CD4-positive, alpha-beta T cell treated with Interleukin-17A for 4 hours (primary cell): ENCODE measurements around the gene CMTM8.
A peak's percentile ranks its signal among the peaks of the same experiment; 100 is the strongest.
"Not testable (repeated sequence)": the region's sequence is repeated elsewhere in the genome, so short reads cannot be mapped to it uniquely, and the experiment has no call there.

ENCODE experiments used
- DNase-seq: peaks from one replicate; pipeline ENCODE4 v3.0.0-alpha.2; 2020; ENCODE audit warnings: mixed read lengths

Gene CMTM8

GRCh38 chr3:32238453-32239306, at the start of gene CMTM8:
Gene CMTM8, plus strand, starts transcription at chr3:32238680. Its CDS starts 293 bp downstream, at chr3:32238973.
- peak; percentile 88 for DNase-seq

DNA sequence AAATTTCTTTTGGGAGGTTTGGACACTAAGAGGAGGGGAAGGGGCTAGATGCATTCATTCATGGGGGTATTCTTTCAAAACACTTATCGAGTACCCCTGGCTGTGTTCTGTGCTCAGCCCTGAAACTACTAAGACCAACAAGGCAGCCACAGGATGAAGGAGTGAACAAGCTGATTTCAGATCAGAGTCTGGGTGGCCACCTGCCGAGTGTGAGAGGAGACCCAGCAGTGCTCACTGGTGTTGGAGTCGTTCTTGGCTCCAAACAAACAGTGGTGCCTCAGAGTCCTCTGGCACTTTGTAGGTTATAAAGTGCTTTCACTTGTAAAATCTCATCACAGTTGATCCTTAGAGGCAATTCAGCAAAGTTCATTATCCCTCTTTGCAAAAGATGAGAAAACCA, 48.8 kb upstream of the CMTM8 start:
- DNase-seq, result no peak

DNA sequence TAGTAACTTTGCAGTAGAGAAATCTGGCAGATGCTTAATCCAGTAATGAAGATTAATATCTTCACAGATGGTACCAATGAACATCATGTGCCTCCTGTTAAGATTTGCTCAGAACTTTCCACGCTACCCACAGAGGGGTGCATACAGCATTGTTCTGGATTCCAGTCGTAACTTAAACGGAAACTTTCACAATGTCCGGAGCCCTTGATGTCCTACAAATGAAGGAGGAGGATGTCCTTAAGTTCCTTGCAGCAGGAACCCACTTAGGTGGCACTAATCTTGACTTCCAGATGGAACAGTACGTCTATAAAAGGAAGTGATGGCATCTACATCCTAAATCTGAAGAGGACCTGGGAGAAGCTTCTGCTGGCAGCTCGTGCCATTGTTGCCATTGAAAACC, 47.9 kb upstream of the CMTM8 start:
- not testable (repeated sequence) for DNase-seq

DNA sequence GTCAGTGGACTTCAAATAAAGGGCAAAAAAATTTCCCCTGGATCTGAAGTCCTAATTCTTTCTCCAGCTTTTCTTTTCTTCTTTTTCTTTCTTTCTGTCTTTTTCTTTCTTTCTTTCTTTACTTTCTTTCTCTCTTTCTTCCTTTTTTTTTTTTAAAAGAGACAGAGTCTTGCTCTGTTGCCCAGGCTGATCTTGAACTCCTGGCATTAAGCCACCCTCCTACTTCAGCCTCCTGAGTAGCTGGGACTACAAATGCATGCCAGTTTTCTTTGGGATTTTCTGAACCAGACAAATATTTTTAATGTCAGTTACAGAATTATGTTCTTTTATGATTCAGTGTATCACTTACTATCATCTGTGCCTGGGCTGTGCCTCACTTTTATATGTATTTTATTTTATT, 45.4 kb upstream of the CMTM8 start:
- no peak for DNase-seq

DNA sequence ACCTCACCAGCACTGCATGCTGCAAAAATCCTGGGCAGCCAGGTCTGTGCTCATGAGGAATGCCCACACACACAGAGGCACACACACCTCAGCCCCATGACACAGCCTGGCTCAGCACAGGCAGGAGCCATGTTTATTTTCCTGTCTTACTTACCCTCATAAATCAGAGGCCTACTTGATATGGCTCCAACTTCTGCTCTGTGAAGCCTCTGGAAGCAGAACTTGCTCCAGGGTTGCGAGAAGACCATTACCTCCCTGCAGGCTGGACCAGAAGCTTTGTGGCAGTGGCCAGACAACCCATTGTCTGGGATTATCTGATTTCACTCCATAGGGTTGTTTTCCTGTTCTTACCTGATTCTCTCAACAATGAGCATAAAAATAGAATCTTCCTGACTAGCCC, 43.8 kb upstream of the CMTM8 start:
- DNase-seq, result no peak

DNA sequence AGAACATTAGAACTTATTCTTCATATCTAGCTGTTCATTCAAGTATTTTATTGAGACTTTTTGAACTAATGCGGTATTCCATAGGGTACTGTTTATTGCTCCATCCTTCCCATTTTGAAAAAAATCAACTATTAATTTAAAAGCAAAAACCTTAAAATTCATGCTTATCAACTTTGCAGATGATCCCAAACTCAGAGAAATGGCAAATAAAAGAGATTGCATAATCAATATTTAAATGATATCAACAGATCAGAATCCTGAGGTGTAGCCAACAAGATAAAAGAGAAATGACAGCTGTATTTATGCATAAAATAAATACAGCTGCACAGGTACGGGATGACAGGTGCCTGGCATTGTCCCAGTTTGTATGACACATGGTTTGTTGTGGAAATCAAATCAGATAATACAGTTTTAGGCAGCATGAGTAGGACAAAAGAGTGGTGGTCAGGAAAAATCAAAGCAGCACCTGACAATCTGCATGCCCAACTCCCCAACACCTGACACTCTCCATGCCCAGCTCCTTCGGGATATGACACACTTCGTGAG, 42.4 kb upstream of the CMTM8 start:
- DNase-seq, result no peak

- DNase-seq, result no peak
Observed at GRCh38 chr3:32197991-32198390, 40.5 kb upstream of the CMTM8 start.

- no peak for DNase-seq
Observed at GRCh38 chr3:32198714-32199113, 39.8 kb upstream of the CMTM8 start.

DNA sequence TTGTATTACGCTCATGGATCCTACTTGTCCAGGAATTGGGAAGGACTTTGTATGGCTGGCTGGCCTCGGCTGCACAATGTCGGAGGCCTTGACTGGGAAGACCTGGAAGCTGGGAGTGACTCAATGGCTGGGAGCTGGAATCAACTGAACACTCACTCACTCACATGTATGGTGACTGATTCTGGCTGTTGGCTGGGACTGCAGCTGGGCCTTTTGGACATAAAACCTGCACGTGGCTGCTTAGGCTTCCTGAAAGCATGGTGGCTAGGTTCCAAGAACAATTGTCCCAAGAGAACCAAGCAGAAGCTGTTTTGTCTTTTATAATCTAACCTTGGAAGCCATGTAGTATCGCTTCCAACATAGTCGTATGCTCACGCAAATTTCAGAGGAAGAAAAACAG, 38.0 kb upstream of the CMTM8 start:
- DNase-seq, result no peak

DNA sequence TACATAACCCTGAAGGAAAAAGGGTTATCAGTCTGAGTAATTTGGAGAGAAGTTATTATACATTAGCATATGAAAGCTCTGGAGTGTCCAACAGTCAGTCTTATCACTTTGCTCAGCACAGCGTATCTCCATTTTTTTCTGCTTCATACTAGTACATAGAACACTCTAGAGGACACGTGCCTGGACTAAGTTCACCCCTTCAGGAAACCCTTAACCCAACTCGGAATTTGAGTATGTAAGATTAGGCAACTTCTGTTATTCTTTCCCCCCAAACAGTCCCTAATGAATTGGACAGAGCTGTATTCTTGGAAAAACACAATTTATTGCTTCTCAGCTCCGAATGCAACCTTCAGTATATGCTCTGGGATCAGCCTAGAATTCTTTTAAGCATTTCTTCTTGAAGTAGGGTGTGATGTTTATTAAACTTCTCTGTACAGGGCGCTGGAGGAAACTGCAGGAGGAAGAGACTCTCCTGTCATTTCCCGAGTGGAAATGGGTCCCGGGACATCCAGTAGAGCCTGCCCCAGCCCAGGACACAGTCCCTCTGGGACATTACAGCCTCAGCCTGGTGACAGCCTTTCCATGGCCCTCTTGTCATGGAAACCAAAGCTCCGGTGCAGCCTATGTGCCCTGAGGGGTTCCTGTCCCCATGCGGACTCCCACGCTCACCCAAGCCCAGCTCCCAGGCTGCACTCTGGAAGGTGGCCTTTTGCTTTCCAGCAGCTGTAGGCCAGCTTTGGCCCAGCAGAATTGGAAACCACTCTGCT, 37.3 kb upstream of the CMTM8 start:
- DNase-seq, result no peak

DNA sequence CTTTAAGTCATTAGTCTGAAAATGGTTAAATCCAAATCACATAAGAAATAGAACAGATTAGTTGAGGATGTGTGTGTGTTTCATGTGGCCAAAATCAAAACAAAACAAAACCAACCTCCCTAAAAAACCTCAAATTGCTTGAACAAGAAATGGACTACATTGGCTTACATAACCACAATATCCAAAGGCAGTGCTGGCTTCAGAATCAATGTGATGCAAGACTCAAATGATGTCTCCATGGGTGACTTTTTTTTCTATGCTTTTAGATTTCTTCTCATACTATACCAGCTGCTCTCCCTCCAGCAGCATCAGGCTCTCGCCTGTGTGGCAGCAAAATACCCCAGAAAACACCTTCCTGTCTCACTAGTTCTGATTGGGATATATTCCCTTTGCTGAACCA, 36.0 kb upstream of the CMTM8 start:
- no peak for DNase-seq

- DNase-seq, result no peak
Observed at GRCh38 chr3:32203854-32204253, 34.6 kb upstream of the CMTM8 start.

DNA sequence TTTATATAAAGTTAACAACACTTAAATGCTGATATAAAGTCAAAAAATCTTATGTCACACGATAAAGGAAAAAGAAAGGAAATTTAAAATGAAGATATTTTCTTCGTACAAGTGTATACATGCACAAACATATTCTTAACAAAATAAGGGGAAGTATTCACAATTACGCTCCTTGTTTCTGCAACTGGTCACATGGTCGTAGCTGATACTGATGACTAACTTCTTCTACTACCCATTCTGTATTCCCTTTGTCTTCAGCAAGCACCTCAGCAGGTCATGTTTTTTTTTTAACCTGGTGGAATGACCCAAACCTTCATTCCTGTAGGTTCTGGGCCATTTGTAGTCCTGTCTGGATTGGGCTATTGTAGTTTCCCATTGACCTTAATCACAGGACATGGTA, 30.0 kb upstream of the CMTM8 start:
- no peak for DNase-seq

DNA sequence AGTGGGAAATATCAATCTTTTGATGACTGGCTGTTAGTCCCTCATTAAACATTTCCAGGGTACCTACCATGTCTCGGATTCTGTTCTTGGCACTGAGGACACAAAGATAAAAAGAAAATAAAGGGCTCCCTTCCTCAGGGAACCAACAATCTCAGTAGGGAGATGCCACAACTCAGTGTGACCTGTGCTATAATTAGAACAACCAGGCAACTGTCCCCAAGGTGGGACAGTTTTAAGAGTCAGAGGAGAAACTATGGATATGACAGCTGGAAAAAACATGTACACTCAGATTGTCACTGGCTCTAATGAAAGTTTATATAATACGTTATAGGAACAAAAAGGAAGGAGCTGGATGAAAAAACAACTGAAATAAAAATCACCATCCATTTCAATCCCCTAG, 23.3 kb upstream of the CMTM8 start:
- no peak for DNase-seq

- DNase-seq, result no peak
Observed at GRCh38 chr3:32216172-32216783, 22.2 kb upstream of the CMTM8 start.

DNA sequence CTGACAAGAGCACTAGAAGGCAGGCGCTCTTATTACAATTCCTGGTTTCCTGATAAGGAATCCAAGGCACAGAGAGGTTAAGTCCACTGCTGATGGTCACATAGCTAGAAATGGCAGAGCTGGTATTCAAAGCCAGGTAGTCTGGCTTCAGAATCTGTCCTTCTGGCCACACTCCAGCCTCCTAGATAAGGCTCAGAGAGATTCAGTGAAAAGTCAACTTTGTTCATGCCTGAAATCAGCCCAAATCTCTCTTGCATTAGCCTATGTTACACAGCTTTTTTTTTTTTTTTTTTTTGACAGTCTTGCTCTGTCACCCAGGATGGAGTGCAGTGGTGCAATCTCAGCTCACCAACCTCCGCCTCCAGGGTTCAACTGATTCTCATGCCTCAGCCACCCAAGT, 21.1 kb upstream of the CMTM8 start:
- no peak for DNase-seq

DNA sequence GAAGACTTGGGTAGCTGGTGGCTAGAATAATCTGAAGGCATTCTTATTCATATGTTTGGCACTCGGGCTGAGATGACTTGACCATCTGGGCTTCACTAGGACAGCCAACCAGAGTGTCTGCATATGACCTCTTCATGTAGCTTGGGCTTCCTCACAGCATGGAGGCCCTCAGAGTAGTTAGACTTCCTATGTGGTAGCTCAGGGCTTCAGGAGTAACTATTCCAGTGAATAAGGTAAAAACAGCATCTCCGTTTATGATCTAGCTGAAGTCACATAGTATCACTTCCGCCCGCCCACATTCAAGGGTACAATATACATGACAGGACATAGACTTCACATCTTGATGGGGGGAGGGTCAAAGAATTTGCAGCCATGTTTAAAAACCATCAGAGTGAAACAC, 18.9 kb upstream of the CMTM8 start:
- no peak for DNase-seq

DNA sequence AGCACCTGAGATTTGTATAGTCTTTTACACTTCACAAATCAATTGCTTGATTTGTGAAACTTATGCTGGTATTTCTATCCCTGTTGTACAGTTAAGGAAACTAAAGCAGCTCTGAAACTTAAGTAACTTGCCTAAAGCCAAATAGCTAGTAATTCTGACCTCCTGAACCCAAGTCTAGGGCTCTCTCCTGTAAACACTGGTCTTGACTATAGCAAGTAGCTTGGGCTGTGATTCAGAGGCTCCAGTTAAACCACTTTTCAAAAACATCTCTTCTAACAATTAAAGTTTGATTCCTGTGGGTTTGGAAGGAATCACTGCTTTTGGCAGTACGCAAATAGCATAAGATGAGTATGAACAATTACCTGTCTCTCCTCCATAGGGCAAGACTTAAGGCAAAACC, 18.5 kb upstream of the CMTM8 start:
- DNase-seq, result no peak

DNA sequence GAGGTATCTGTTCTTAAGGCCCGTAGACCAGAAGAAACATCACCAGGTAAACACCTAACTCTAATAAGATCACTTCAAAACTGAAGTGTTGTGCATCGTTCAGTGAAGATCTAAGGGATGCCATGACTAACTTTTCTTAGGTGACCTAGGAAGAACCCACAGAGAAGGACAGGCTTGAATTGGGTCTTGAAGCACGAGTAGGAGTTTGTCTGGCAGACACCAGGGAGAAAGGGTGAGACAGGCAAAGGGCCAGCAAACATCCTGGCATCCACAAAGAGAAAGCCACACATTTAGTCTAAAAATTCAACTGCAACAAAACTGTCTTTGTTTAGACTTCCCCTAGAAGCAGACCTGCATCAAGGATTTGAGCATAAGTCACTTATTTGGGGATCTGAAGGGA, 15.5 kb upstream of the CMTM8 start:
- DNase-seq, result no peak

- no peak for DNase-seq
Observed at GRCh38 chr3:32224016-32224516, 14.4 kb upstream of the CMTM8 start.

DNA sequence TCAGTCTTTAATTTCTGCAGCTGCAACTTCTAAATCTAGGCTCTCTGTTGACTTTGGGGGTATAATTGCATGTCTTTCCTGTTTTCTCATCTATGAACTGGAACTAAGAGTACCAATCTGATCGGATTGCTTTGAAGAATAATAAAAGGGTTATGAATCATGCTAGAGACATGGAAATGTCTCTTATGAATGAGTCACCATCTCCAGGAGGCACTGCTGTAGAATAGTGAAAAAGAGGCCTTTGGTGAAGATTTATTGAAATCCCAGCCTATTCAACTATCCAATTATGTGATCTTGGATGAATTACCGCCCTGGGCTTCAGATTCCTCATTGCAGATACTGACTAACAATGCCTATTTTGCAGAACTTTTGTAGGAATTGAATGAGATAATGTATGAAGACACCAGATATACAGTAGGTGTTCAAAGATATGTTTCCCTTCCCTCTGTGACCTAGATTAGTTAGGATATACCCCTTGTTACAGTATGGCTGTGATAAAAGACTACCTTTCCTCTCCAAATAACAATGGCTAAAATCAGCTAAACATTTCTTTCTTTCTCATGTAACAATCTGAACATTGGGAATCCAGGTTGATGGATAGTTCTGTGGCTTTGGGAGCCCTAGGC, 11.5 kb upstream of the CMTM8 start:
- no peak for DNase-seq

GRCh38 chr3:32228743-32229142, 9.7 kb upstream of the CMTM8 start:
- DNase-seq, result not testable (repeated sequence)

GRCh38 chr3:32229565-32229964, 8.9 kb upstream of the CMTM8 start:
- DNase-seq, result no peak
